Right lobe of liver (tissue), 4 donors: ENCODE results near the gene DYNLL2.

ENCODE experiments used
- POLR2A ChIP-seq: fragments of 450-650 bp; IDR thresholded peaks from one replicate; pipeline ENCODE4 v1.6.1; 2017; ENCODE audit warnings: antibody characterized with exemption, mild to moderate bottlenecking
- TF ChIP-seq, protein P1 (sequence below), 4 donors: fragments of 200-600 bp in 3 of 4; fragments of 450-650 bp in 1 of 4; IDR thresholded peaks; one replicate each; pipeline versions ENCODE4 v1.5.1 to v1.8.0; 2016 to 2022; ENCODE audit warnings: antibody characterized with exemption in 4 of 4, mild to moderate bottlenecking in 2 of 4
- donor health status: DM: no; HTN: no; CAD: no.
- donor health status: DM: no; HTN: no; CAD: no.
- donor health status: DM: no; HTN: yes; CAD: no.

DNA sequence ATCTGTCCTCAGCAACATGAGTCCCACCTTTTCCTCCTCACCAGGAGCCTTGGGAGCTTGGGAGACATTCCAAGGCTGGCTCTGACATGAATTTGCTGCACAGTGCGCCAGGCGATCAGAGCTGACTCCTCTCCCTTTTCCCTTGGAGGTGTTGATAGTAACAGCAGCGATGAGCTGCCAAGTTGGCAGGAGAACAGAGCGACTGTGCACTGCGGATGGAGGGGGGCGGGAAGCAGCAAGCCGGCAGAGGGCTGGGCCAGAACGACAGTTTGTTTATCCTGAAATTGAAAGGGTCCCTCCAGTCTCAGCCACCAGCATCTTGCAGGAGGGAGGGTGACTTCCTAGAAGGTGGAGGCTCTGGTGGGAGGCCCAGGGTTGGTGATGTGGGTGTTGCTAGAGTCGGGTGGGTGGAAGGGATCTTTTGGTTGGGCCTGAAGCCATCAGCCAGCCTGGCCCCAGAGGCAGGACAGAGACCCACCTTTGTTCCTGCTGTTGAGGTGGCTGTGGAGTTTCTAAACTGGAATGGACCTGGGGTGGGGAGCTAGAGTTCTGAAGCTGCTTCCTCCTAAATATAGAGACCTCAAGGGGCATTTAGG is 22.5 kb upstream of the DYNLL2 start:
- TF ChIP-seq, protein P1, sequence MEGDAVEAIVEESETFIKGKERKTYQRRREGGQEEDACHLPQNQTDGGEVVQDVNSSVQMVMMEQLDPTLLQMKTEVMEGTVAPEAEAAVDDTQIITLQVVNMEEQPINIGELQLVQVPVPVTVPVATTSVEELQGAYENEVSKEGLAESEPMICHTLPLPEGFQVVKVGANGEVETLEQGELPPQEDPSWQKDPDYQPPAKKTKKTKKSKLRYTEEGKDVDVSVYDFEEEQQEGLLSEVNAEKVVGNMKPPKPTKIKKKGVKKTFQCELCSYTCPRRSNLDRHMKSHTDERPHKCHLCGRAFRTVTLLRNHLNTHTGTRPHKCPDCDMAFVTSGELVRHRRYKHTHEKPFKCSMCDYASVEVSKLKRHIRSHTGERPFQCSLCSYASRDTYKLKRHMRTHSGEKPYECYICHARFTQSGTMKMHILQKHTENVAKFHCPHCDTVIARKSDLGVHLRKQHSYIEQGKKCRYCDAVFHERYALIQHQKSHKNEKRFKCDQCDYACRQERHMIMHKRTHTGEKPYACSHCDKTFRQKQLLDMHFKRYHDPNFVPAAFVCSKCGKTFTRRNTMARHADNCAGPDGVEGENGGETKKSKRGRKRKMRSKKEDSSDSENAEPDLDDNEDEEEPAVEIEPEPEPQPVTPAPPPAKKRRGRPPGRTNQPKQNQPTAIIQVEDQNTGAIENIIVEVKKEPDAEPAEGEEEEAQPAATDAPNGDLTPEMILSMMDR (IDR thresholded peaks at IDR 0.05) = no peak
- TF ChIP-seq POLR2A = no peak
